Measurements from ENCODE around the gene SCN2A. TPM values are rescaled to one million over a fixed set of nuclear protein-coding genes. Genes with fewer than 3 reads are reported as not detected.

The SCN2A gene
- total RNA-seq, 1 donor from 2014 or later, result 2.9 TPM

GRCh38 chr2:165428926-165429325 is 189.7 kb downstream of the SCN2A start:
- no peak for TF ChIP-seq CTCF (IDR thresholded peaks at IDR 0.05; ENCODE audit: unreplicated experiment)
- peaks cover under 1% of the 10 kb centered on the region for H3K9me3 Mint-ChIP-seq
- H3K4me3 Mint-ChIP-seq, result no peak overlapping the region
- H3K4me1 Mint-ChIP-seq, result no peaks in the 10 kb centered on the region
- H3K27ac Mint-ChIP-seq, result no peak overlapping the region
- DNase-seq (ENCODE audit: low spot score in 2 of 2, unreplicated experiment in 2 of 2), result no peak
- no peaks in the 10 kb centered on the region for H3K27me3 Mint-ChIP-seq (ENCODE audit: low read depth)
- H3K36me3 Mint-ChIP-seq, result no peaks in the 10 kb centered on the region

- Mint-ChIP-seq H3K4me3 (no peak overlapping the region), H3K36me3 (no peaks in the 10 kb centered on the region), H3K27me3 (ENCODE audit: low read depth) (no peaks in the 10 kb centered on the region), H3K4me1 (no peaks in the 10 kb centered on the region), H3K9me3 (no peaks in the 10 kb centered on the region), H3K27ac (no peak overlapping the region)
- no peak for DNase-seq (ENCODE audit: low spot score in 2 of 2, unreplicated experiment in 2 of 2)
- TF ChIP-seq CTCF (IDR thresholded peaks at IDR 0.05; ENCODE audit: unreplicated experiment), result no peak
Measured at GRCh38 chr2:165431014-165431413, 191.8 kb downstream of the SCN2A start.

GRCh38 chr2:165432234-165432966 is 193.2 kb downstream of the SCN2A start:
- H3K9me3 Mint-ChIP-seq, result no peaks in the 10 kb centered on the region
- TF ChIP-seq CTCF (IDR thresholded peaks at IDR 0.05; ENCODE audit: unreplicated experiment), result no peak
- H3K4me3 Mint-ChIP-seq, result no peak overlapping the region
- H3K4me1 Mint-ChIP-seq, result no peaks in the 10 kb centered on the region
- no peaks in the 10 kb centered on the region for H3K36me3 Mint-ChIP-seq
- no peak overlapping the region for H3K27ac Mint-ChIP-seq
- no peaks in the 10 kb centered on the region for H3K27me3 Mint-ChIP-seq (ENCODE audit: low read depth)
- DNase-seq (ENCODE audit: low spot score in 2 of 2, unreplicated experiment in 2 of 2), result no peak

GRCh38 chr2:165434865-165435496 is 195.8 kb downstream of the SCN2A start:
- Mint-ChIP-seq H3K27me3 (ENCODE audit: low read depth) (no peaks in the 10 kb centered on the region), H3K9me3 (no peaks in the 10 kb centered on the region), H3K36me3 (no peaks in the 10 kb centered on the region), H3K4me1 (peaks cover 4% of the 10 kb centered on the region), H3K4me3 (no peak overlapping the region), H3K27ac (no peak overlapping the region)
- TF ChIP-seq CTCF (IDR thresholded peaks at IDR 0.05; ENCODE audit: unreplicated experiment), result no peak
- DNase-seq (ENCODE audit: low spot score in 2 of 2, unreplicated experiment in 2 of 2), result no peak

DNA sequence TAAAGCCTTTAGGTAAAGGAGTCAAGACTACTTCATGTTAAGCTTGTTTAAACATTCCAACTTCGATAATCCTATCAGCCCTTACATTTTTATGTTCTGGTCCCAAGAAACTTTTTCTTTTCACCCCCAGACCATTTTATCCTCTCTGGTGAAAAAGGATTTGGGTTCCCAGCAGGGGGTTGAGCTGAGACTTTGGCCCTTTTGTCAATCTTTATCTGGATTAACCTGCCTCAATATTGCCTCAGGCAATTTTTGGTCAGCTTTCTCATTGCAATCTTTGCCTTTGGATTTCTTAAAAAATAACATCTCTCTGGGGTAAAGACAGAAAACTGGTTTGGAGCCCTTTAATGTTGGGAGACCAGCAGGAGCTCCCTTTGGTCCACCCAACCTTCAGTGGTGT is 196.4 kb downstream of the SCN2A start:
- Mint-ChIP-seq H3K36me3 (no peaks in the 10 kb centered on the region), H3K9me3 (no peaks in the 10 kb centered on the region), H3K4me1 (peaks cover 10% of the 10 kb centered on the region), H3K27ac (no peak overlapping the region), H3K4me3 (no peak overlapping the region), H3K27me3 (ENCODE audit: low read depth) (no peaks in the 10 kb centered on the region)
- no peak for DNase-seq (ENCODE audit: low spot score in 2 of 2, unreplicated experiment in 2 of 2)
- TF ChIP-seq CTCF (IDR thresholded peaks at IDR 0.05; ENCODE audit: unreplicated experiment), result no peak

All from mesothelial cell of epicardium (in vitro differentiated cells).